Measurements from ENCODE around the gene ADAM11. TPM values are rescaled to one million over a fixed set of nuclear protein-coding genes. Genes with fewer than 3 reads are reported as not detected.
"Not testable (repeated sequence)": the region's sequence is repeated elsewhere in the genome, so short reads cannot be mapped to it uniquely, and the experiment has no call there.

The ADAM11 gene
- total RNA-seq, 1 donor from 2014 or later = 4.7 TPM

DNA sequence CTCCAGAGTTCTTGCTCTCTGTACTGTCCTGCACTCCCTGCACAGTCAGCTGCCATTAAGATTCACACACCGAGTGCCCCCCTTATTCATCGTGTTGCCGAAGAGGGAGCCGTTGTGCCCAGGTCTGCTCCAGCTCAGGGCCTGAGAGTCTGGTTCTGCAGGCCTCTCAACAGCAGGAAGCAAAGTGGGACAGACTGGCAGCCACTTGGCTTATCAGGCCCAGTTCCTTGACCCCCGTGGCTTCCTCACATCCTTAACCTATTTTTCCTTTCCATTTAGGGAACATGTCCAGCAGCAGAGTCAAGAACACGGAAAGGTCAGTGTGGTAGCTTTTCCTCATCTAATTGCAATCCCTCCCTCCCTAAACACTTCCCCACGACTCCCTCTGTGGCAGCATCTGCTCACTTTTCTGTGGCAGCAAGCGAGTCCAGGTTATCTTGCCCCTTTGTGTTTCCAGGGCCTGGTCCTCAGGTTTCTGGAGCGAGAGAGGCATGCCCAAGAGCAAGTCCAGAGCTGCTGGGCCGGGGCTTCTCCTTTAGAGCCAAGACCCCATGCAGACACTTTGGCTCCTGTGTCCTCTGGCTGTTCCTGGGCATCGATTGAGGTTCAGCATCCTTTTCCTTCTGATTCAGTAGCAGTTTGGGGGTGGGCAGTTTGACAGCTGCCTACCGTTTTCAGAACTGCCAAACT lies 22.1 kb upstream of the ADAM11 start:
- Mint-ChIP-seq H3K4me3 (no peak overlapping the region), H3K36me3 (peaks cover 4% of the 10 kb centered on the region)

DNA sequence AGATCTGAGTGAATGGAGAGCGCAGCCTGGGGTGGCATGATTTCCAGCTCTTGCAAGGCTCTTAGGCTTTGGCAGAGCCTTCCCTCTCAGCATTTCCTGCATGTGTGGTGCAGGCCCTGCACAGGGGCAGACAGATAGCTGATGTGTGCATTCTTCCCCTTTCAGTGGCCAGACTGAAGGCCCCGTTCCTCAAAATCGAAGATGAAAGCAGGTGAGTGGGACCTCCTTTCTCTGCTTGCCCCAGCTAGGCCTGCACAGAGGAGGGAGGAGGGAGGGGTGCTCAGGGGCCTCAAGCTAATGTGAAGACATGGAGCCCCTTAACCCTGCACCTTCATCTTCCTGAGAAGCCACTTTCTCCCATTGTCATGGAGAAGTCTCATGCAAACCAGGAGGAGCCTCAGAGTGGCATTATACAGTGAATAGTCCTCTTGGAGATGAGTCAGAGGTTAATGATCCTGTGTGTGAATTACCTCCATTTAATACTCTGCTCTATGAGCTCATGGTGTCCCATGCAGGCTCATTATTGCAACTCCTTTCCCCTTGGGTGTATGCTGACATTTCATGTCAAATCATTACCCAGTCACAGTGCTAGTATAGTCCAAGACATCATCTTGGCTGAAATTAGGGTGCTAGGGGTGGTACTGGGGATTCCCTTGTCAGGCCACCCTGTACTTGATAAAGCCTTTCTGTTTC lies 20.4 kb upstream of the ADAM11 start:
- Mint-ChIP-seq H3K27me3 (no peaks in the 10 kb centered on the region), H3K36me3 (peaks cover 9% of the 10 kb centered on the region), H3K4me1 (ENCODE audit: unreplicated experiment) (no peaks in the 10 kb centered on the region), H3K4me3 (no peak overlapping the region), H3K27ac (no peak overlapping the region), H3K9me3 (no peaks in the 10 kb centered on the region)
- no peak for DNase-seq (ENCODE audit: extremely low spot score, unreplicated experiment)
- TF ChIP-seq, protein P1, sequence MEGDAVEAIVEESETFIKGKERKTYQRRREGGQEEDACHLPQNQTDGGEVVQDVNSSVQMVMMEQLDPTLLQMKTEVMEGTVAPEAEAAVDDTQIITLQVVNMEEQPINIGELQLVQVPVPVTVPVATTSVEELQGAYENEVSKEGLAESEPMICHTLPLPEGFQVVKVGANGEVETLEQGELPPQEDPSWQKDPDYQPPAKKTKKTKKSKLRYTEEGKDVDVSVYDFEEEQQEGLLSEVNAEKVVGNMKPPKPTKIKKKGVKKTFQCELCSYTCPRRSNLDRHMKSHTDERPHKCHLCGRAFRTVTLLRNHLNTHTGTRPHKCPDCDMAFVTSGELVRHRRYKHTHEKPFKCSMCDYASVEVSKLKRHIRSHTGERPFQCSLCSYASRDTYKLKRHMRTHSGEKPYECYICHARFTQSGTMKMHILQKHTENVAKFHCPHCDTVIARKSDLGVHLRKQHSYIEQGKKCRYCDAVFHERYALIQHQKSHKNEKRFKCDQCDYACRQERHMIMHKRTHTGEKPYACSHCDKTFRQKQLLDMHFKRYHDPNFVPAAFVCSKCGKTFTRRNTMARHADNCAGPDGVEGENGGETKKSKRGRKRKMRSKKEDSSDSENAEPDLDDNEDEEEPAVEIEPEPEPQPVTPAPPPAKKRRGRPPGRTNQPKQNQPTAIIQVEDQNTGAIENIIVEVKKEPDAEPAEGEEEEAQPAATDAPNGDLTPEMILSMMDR (conservative IDR thresholded peaks at IDR 0.05) = no peak

More for the DNA sequence above, 22.1 kb upstream of the ADAM11 start:
- H3K4me1 Mint-ChIP-seq (ENCODE audit: unreplicated experiment) = no peaks in the 10 kb centered on the region
- H3K27ac Mint-ChIP-seq = no peak overlapping the region
- no peak for DNase-seq (ENCODE audit: extremely low spot score, unreplicated experiment)
- TF ChIP-seq, protein P1 (conservative IDR thresholded peaks at IDR 0.05) = no peak
- no peaks in the 10 kb centered on the region for H3K27me3 Mint-ChIP-seq
- no peaks in the 10 kb centered on the region for H3K9me3 Mint-ChIP-seq

DNA sequence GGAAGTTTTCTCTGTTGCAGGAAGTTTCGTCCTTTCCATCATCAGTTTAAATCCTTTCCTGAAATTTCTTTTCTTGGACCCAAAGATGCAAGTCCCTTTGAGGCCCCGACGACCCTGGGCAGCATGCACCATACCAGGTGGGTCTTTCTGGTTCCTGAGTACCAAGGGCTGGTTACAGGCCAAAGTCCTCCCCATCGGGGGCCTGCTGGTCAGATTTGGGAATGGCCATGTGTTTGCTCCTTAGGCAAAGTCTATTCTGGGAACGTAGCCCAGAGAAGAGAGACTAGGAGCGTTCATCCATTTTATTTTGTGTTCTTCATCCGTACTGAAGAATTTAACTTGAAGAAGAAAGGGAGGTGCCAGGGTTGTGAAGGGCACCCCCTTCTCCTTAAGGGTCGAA lies 17.5 kb upstream of the ADAM11 start:
- TF ChIP-seq, protein P1 (conservative IDR thresholded peaks at IDR 0.05) = no peak
- H3K4me1 Mint-ChIP-seq (ENCODE audit: unreplicated experiment) = no peaks in the 10 kb centered on the region
- H3K9me3 Mint-ChIP-seq = no peaks in the 10 kb centered on the region
- H3K27me3 Mint-ChIP-seq = no peaks in the 10 kb centered on the region
- DNase-seq (ENCODE audit: extremely low spot score, unreplicated experiment) = no peak
- no peak overlapping the region for H3K4me3 Mint-ChIP-seq
- H3K36me3 Mint-ChIP-seq = peaks cover 5% of the 10 kb centered on the region
- H3K27ac Mint-ChIP-seq = no peak overlapping the region

DNA sequence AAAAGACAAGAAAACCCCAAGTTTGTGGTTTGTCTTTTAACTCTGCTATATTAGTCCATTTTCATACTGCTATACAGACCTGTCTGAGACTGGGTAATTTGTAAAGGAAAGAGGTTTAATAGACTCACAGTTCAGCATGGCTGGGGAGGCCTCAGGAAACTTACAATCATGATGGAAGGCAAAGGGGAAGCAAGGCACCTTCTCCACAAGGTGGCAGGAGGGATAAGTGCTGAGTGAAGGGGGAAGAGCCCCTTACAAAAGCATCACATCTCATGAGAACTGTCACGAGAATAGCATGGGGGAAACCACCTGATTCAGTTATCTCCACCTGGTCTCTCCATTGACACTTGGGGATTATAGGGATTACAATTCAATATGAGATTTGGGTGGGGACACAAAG lies 13.5 kb upstream of the ADAM11 start:
- TF ChIP-seq, protein P1 (conservative IDR thresholded peaks at IDR 0.05) = no peak
- no peaks in the 10 kb centered on the region for H3K9me3 Mint-ChIP-seq
- no peak for DNase-seq (ENCODE audit: extremely low spot score, unreplicated experiment)
- H3K4me1 Mint-ChIP-seq (ENCODE audit: unreplicated experiment) = peaks cover 5% of the 10 kb centered on the region
- no peak overlapping the region for H3K27ac Mint-ChIP-seq
- no peak overlapping the region for H3K4me3 Mint-ChIP-seq
- H3K27me3 Mint-ChIP-seq = no peaks in the 10 kb centered on the region
- peaks cover 5% of the 10 kb centered on the region for H3K36me3 Mint-ChIP-seq

DNA sequence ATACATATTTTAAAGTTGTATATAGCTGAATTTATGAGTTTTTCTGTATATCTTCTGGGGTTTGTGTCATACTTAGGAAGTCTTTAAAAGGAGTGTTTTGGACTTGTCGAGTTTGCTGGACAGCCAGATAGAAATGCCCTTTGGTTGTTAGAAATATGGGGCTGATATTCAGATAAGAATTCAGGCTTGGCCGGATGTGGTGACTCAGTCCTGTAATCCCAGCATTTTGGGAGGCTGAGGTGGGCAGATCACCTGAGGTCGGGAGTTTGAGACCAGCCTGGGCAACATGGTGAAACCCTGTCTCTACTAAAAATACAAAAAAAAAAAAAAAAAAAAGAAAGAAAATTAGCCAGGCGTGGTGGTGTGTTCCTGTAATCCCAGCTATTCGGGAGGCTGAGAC lies 13.1 kb upstream of the ADAM11 start:
- H3K9me3 Mint-ChIP-seq; H3K4me1 Mint-ChIP-seq (ENCODE audit: unreplicated experiment); H3K27me3 Mint-ChIP-seq; H3K4me3 Mint-ChIP-seq; DNase-seq (ENCODE audit: extremely low spot score, unreplicated experiment); H3K36me3 Mint-ChIP-seq; H3K27ac Mint-ChIP-seq: not testable (repeated sequence)

DNA sequence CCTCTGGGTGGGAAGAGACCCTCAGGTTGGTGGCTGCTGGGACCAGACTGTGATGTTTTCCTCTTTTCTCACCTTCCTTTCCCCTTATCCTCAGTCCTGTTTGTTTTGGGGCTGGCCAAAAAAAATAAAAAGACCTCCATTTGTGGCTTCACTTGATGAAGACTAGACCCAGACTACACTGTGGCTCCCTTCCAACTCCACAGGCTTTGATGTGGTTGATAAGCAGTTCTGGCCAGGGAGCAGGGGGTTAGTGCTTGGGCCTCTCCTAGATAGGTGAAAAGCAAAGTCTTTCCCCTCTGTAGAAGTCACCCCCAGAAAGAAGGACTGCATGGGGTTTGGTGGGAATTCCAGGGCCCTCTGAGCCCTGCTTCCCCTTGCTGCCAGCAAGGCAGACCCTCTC lies 11.2 kb upstream of the ADAM11 start:
- Mint-ChIP-seq H3K27me3 (no peaks in the 10 kb centered on the region), H3K4me3 (no peak overlapping the region), H3K9me3 (no peaks in the 10 kb centered on the region), H3K27ac (no peak overlapping the region), H3K4me1 (ENCODE audit: unreplicated experiment) (peaks cover 5% of the 10 kb centered on the region), H3K36me3 (peaks cover 12% of the 10 kb centered on the region)
- DNase-seq (ENCODE audit: extremely low spot score, unreplicated experiment) = no peak
- TF ChIP-seq, protein P1 (conservative IDR thresholded peaks at IDR 0.05) = no peak
